ENCODE data around the gene SPPL2B.

- no peak for TF ChIP-seq EP300 (IDR thresholded peaks at IDR 0.05)
- no peak for TF ChIP-seq POLR2AphosphoS5 (IDR thresholded peaks at IDR 0.05)
- no peak for TF ChIP-seq CTCF (IDR thresholded peaks at IDR 0.05)
Measured at GRCh38 chr19:2351591-2351990, 23.1 kb downstream of the SPPL2B start.

All from suprapubic skin (tissue), 4 donors.